K562 (cell line): ENCODE measurements around the gene STRN3. TPM values are rescaled to one million over a fixed set of nuclear protein-coding genes. Genes with fewer than 3 reads are reported as not detected.

Experiments
- ATAC-seq: fragments of 200-7000 bp; cut with Tn5 transposase; 3 replicates; pipeline ENCODE4 v1.9.1; 2020; ENCODE audit warnings: moderate library complexity
- BruUV-seq: library from RNA; stranded (reverse); fragments of 400-500 nt; replicated peaks from 2 replicates; lab custom pipeline; 2021; lab: Mats Ljungman, UMichigan
- CTCF ChIA-PET: fragments of 300-600 bp; formaldehyde crosslinking; extraction: SDS; loops from one replicate; lab custom pipeline; 2021; ENCODE audit warnings: low intra/inter-chr PET ratio; lab: Yijun Ruan, JAX
- POLR2A ChIA-PET: fragments of 300-600, 350-650 bp; sonication (Branson Sonifier 250); formaldehyde crosslinking; extraction: SDS; loops from one replicate; lab custom pipeline; 2021; ENCODE audit warnings: antibody characterized with exemption, inconsistent platforms; lab: Yijun Ruan, JAX
- DNase-seq, 4 experiments: peaks; one replicate each; pipeline versions ENCODE4 v3.0.0 to v3.0.0-alpha.2; 2011 to 2018; ENCODE audit warnings: low spot score in 3 of 4, mixed read lengths in 3 of 4; ENCODE audit errors: extremely low read depth in 1 of 4
- FAIRE-seq: peaks from 2 replicates; lab custom pipeline; 2011; peaks lifted over from hg19 to GRCh38; lab: Jason Lieb, UNC
- H2AFZ ChIP-seq: 2 replicates; pipeline ENCODE4 v1.6.0; 2011; ENCODE audit warnings: low read depth, low read length, control low read depth, inconsistent platforms
- H3K27ac ChIP-seq: fragments of 200-600 bp; 3 replicates; pipeline ENCODE4 v1.8.0; 2011; ENCODE audit warnings: low read depth, mild to moderate bottlenecking, control low read depth, inconsistent platforms, low read length, moderate library complexity, mixed read lengths; ENCODE audit errors: extremely low read depth
- H3K27me3 ChIP-seq, 2 experiments: fragments of 300-600 bp in 1 of 2; 2 replicates in 1 of 2; 3 replicates in 1 of 2; pipeline versions ENCODE4 v1.6.0 to v1.8.0; 2011; ENCODE audit warnings: inconsistent platforms in 2 of 2, low read length in 2 of 2, mild to moderate bottlenecking in 1 of 2, mixed read lengths in 1 of 2, moderate library complexity in 1 of 2; ENCODE audit not compliant: control insufficient read depth in 2 of 2, insufficient read depth in 2 of 2
- H3K36me3 ChIP-seq: fragments of 300-600 bp; 3 replicates; pipeline ENCODE4 v1.8.0; 2011; ENCODE audit warnings: mild to moderate bottlenecking, low read length, inconsistent platforms; ENCODE audit not compliant: control insufficient read depth, insufficient read depth
- H3K4me1 ChIP-seq, 2 experiments: fragments of 200-600 bp in 1 of 2; replicated peaks in 1 of 2; 2 replicates in 1 of 2; 3 replicates in 1 of 2; pipeline versions ENCODE4 v1.5.1 to v1.8.0; 2011; ENCODE audit warnings: inconsistent platforms in 2 of 2, low read length in 2 of 2, mild to moderate bottlenecking in 1 of 2, mixed read lengths in 1 of 2, moderate library complexity in 1 of 2; ENCODE audit not compliant: control insufficient read depth in 2 of 2, insufficient read depth in 2 of 2
- H3K4me2 ChIP-seq: 2 replicates; pipeline ENCODE4 v1.6.1; 2011; ENCODE audit warnings: low read length, control low read depth, inconsistent platforms, mixed read lengths; ENCODE audit not compliant: insufficient read depth
- H3K4me3 ChIP-seq: fragments of 200-600 bp; sonication (generic), shearing (Covaris generic); 2 replicates; pipeline ENCODE4 v1.5.1; 2016; ENCODE audit warnings: control low read depth, inconsistent platforms
- H3K79me2 ChIP-seq: fragments of 200-600 bp; 3 replicates; pipeline ENCODE4 v1.8.0; 2011; ENCODE audit warnings: low read length, inconsistent platforms; ENCODE audit not compliant: control insufficient read depth, insufficient read depth
- H3K9ac ChIP-seq, 2 experiments: 2 replicates each; pipeline versions ENCODE4 v1.6.0 to v1.6.1; 2011; ENCODE audit warnings: low read depth in 2 of 2, low read length in 2 of 2, control low read depth in 1 of 2, inconsistent platforms in 1 of 2, mild to moderate bottlenecking in 1 of 2, mixed read lengths in 1 of 2; ENCODE audit not compliant: insufficient read depth in 1 of 2
- H3K9me1 ChIP-seq: one replicate; pipeline ENCODE4 v1.6.0; 2011; ENCODE audit warnings: inconsistent platforms, mild to moderate bottlenecking, low read length, moderate library complexity; ENCODE audit not compliant: control insufficient read depth, insufficient read depth
- H3K9me3 ChIP-seq: replicated peaks from 2 replicates; pipeline ENCODE4 v1.5.1; 2011; ENCODE audit warnings: low read depth, low read length, inconsistent platforms; ENCODE audit not compliant: control insufficient read depth, insufficient read depth
- H4K20me1 ChIP-seq: replicated peaks from 2 replicates; pipeline ENCODE4 v1.6.1; 2011; ENCODE audit warnings: low read length, inconsistent platforms, mixed read lengths; ENCODE audit not compliant: control insufficient read depth, insufficient read depth
- CCNT2 ChIP-seq: IDR thresholded peaks from 2 replicates; pipeline ENCODE4 v1.6.1; 2011; ENCODE audit warnings: borderline replicate concordance, low read depth, mild to moderate bottlenecking, moderate library complexity, mixed read lengths, low read length; ENCODE audit not compliant: insufficient read length; ENCODE audit errors: extremely low read depth
- CXXC5 ChIP-seq: fragments of 250-450 bp; sonication (Bioruptor Pico); IDR thresholded peaks from 2 replicates; pipeline ENCODE4 v1.8.0; 2022; ENCODE audit warnings: inconsistent platforms, mild to moderate bottlenecking, moderate library complexity
- HNRNPK ChIP-seq: fragments of 200-400 bp; formaldehyde crosslinking; IDR thresholded peaks from one replicate; pipeline ENCODE4 v1.6.1; 2018; ENCODE audit warnings: mild to moderate bottlenecking, low read depth, low read length; ENCODE audit not compliant: poor library complexity, severe bottlenecking
- ZNF263 ChIP-seq: sonication (generic); formaldehyde crosslinking; IDR thresholded peaks from 2 replicates; pipeline ENCODE4 v1.8.0; 2022; ENCODE audit warnings: mild to moderate bottlenecking, missing genetic modification reagents, borderline replicate concordance
- WGBS: fragments of 100-300 bp; shearing (Covaris generic); methylation state at CpG from one replicate; pipeline ENCODE4 v1.1.6; 2016; ENCODE audit warnings: low coverage, mixed read lengths; ENCODE audit not compliant: insufficient coverage; ENCODE audit errors: missing lambda C conversion rate; 5-methylcytosine and 5-hydroxymethylcytosine counted together
- in situ Hi-C: fragments of 300-500 bp; cut with MboI; formaldehyde crosslinking; loops from 4 replicates; pipeline ENCODE4 v1.15.0; 2018; ENCODE audit warnings: inconsistent platforms, mixed read lengths
- intact Hi-C: fragments of 100-400 bp; cut with micrococcal nuclease; formaldehyde crosslinking; loops from 2 replicates; pipeline ENCODE4 v1.14.2; 2022
- polyA plus RNA-seq, 8 experiments: library from polyadenylated mRNA; depleted of rRNA in 4 of 8; stranded (reverse) in 5 of 8; unstranded in 3 of 8; fragments of >200 nt; fragmentation: Nextera tagmentation in 2 of 8; fragmentation: Illumina TruSeq in 1 of 8; extraction: Ambion mirVana in 2 of 8; extraction: Trizol in 1 of 8; gene quantifications; 2 replicates each; pipeline versions ENCODE4 v1.2.1 to v1.2.3, GENCODE V29; 2011 to 2014; ENCODE audit warnings: inconsistent platforms in 1 of 8, missing spikeins in 1 of 8
- total RNA-seq, 7 experiments: library from RNA; depleted of rRNA in 6 of 7; stranded (reverse); fragments of >200 nt in 6 of 7; fragmentation: Illumina TruSeq in 2 of 7; extraction: Trizol in 2 of 7; gene quantifications; 2 replicates each; pipeline versions ENCODE4 v1.2.1 to v1.2.3, GENCODE V29; 2011 to 2021; ENCODE audit warnings: low replicate concordance in 1 of 7

Gene STRN3
- total and polyA plus RNA-seq, 9 of the 15 experiments (the other 6 are each of a cell fraction or from before 2014, with no cell fraction given): 5.9 to 29.1 (median 16.0) TPM

GRCh38 chr14:30960216-30960615 lies 66.0 kb downstream of the STRN3 start:
- ChIA-PET POLR2A (no interaction called here), CTCF (no interaction called here)
- Histone ChIP-seq H3K9ac (no peak overlapping the region), H3K36me3 (peaks cover 21% of the 10 kb centered on the region; the same call in 2 of the 3 replicates), H3K27me3 (no peaks in the 10 kb centered on the region), H3K9me1 (no peaks in the 10 kb centered on the region), H3K4me3 (no peak overlapping the region), H4K20me1 (no peaks in the 10 kb centered on the region), H3K9me3 (no peaks in the 10 kb centered on the region), H3K4me1 (no peaks in the 10 kb centered on the region; a peak in 1 of 5 replicates), H3K27ac (no peak overlapping the region), H3K4me2 (no peak overlapping the region), H3K79me2 (peaks cover 95% of the 10 kb centered on the region), H2AFZ (no peak overlapping the region)
- no peak for ATAC-seq
- DNase-seq: no peak
- intact Hi-C loops: no loop called here
- FAIRE-seq: no peak
- no TSS peak for BruUV-seq
- in situ Hi-C loops: no loop called here
- TF ChIP-seq CXXC5 (CRISPR knock-in tag) (no peak), CCNT2 (no peak), HNRNPK (no peak), ZNF263 (CRISPR knock-in tag) (no peak)
- 79% methylated on average over 3 of the region's 3 CpGs for WGBS
